BLaER1 treated with 17β-estradiol and CSF1 and Interleukin-3, amounts not matched to agents 10 nM and 100 nM (cell line): ENCODE results near the gene RICTOR.

Source experiments
- H3K27ac ChIP-seq, 11 experiments: shearing (Covaris generic); formaldehyde crosslinking; 2 replicates each; pipeline ENCODE4 v1.8.1; 2022
- H3K27me3 ChIP-seq, 11 experiments: shearing (Covaris generic); formaldehyde crosslinking; 2 replicates each; pipeline ENCODE4 v1.8.1; 2022
- H3K36me3 ChIP-seq, 11 experiments: shearing (Covaris generic); formaldehyde crosslinking; 2 replicates each; pipeline ENCODE4 v1.8.1; 2022
- H3K4me1 ChIP-seq, 10 experiments: shearing (Covaris generic); formaldehyde crosslinking; 2 replicates each; pipeline ENCODE4 v1.8.1; 2022
- H3K4me2 ChIP-seq, 11 experiments: shearing (Covaris generic); formaldehyde crosslinking; 2 replicates each; pipeline ENCODE4 v1.8.1; 2022
- H3K4me3 ChIP-seq, 10 experiments: shearing (Covaris generic); formaldehyde crosslinking; 2 replicates each; pipeline ENCODE4 v1.8.1; 2022
- H3K9ac ChIP-seq, 11 experiments: shearing (Covaris generic); formaldehyde crosslinking; 2 replicates each; pipeline ENCODE4 v1.8.1; 2022
- H3K9me3 ChIP-seq, 11 experiments: shearing (Covaris generic); formaldehyde crosslinking; replicated peaks in 1 of 11; 2 replicates each; pipeline ENCODE4 v1.8.1; 2022
- H4K20me1 ChIP-seq, 11 experiments: shearing (Covaris generic); formaldehyde crosslinking; 2 replicates each; pipeline ENCODE4 v1.8.1; 2022
- Cebpa-rat ChIP-seq, 11 experiments: shearing (Covaris generic); IDR thresholded peaks; 2 replicates each; pipeline ENCODE4 v1.8.1; 2022

The RICTOR gene

GRCh38 chr5:39074017-39074814 lies at the start of gene RICTOR:
RICTOR (minus strand) TSS chr5:39074399; CDS start chr5:39074377, 22 bp downstream.
- H3K4me1 ChIP-seq: peaks cover 26 to 45% (median 40%) of the 10 kb centered on the region in 10 experiments
- H3K27me3 ChIP-seq: no peaks in the 10 kb centered on the region
- H3K9me3 ChIP-seq: peaks cover 0 to 11% (median 5%) of the 10 kb centered on the region in 11 experiments; a peak in 11 of 22 replicates
- peak within 1 kb of the TSS; percentile 97 to 100 (median 99) for H3K27ac ChIP-seq
- H3K36me3 ChIP-seq: peaks cover 7 to 18% (median 12%) of the 10 kb centered on the region in 11 experiments; a peak in 20 of 22 replicates
- H3K4me2 ChIP-seq: peak within 1 kb of the TSS; percentile 81 to 94 (median 84)
- peak within 1 kb of the TSS; percentile 98 to 100 (median 99) for H3K9ac ChIP-seq
- peak within 1 kb of the TSS; percentile 78 to 99 (median 92) for H3K4me3 ChIP-seq
- TF ChIP-seq Cebpa-rat (IDR thresholded peaks at IDR 0.05): no peak
- peaks cover 10 to 41% (median 36%) of the 10 kb centered on the region in 11 experiments; a peak in 17 of 22 replicates for H4K20me1 ChIP-seq

- no peak for TF ChIP-seq Cebpa-rat (IDR thresholded peaks at IDR 0.05)
- no peak overlapping the region for H3K27ac ChIP-seq
- H4K20me1 ChIP-seq: peaks cover 0 to 9% (median 0%) of the 10 kb centered on the region in 11 experiments; a peak in 3 of 22 replicates
- no peaks in the 10 kb centered on the region for H3K9me3 ChIP-seq
- H3K9ac ChIP-seq: no peak overlapping the region
- H3K4me2 ChIP-seq: no peak overlapping the region
- no peak overlapping the region for H3K4me3 ChIP-seq
- peaks cover 0 to 97% (median 0%) of the 10 kb centered on the region in 11 experiments; a peak in 6 of 22 replicates for H3K36me3 ChIP-seq
- no peaks in the 10 kb centered on the region for H3K4me1 ChIP-seq
- no peaks in the 10 kb centered on the region for H3K27me3 ChIP-seq
These were observed 47.7 kb upstream of the RICTOR start for GRCh38 chr5:39121922-39122321.

- H3K27ac ChIP-seq: no peak overlapping the region
- H3K27me3 ChIP-seq: no peaks in the 10 kb centered on the region
- no peak for TF ChIP-seq Cebpa-rat (IDR thresholded peaks at IDR 0.05)
- peaks cover 0 to 97% (median 0%) of the 10 kb centered on the region in 11 experiments; a peak in 6 of 22 replicates for H3K36me3 ChIP-seq
- peaks cover 0 to 14% (median 0%) of the 10 kb centered on the region in 11 experiments; a peak in 3 of 22 replicates for H4K20me1 ChIP-seq
- no peaks in the 10 kb centered on the region for H3K9me3 ChIP-seq
- no peaks in the 10 kb centered on the region for H3K4me1 ChIP-seq
- H3K9ac ChIP-seq: no peak overlapping the region
- H3K4me2 ChIP-seq: no peak overlapping the region
- H3K4me3 ChIP-seq: no peak overlapping the region
These were observed 47.1 kb upstream of the RICTOR start for GRCh38 chr5:39121315-39121714.

- H3K4me3 ChIP-seq: no peak overlapping the region
- no peaks in the 10 kb centered on the region for H3K9me3 ChIP-seq
- H3K36me3 ChIP-seq: peaks cover 0 to 98% (median 0%) of the 10 kb centered on the region in 11 experiments; a peak in 6 of 22 replicates
- H3K27ac ChIP-seq: no peak overlapping the region
- TF ChIP-seq Cebpa-rat (IDR thresholded peaks at IDR 0.05): no peak
- no peak overlapping the region for H3K4me2 ChIP-seq
- H3K27me3 ChIP-seq: no peaks in the 10 kb centered on the region
- H4K20me1 ChIP-seq: peaks cover 0 to 26% (median 0%) of the 10 kb centered on the region in 11 experiments; a peak in 4 of 22 replicates
- no peaks in the 10 kb centered on the region for H3K4me1 ChIP-seq
- no peak overlapping the region for H3K9ac ChIP-seq
These were observed 45.8 kb upstream of the RICTOR start for GRCh38 chr5:39120052-39120420.

- peaks cover 0 to 98% (median 0%) of the 10 kb centered on the region in 11 experiments; a peak in 6 of 22 replicates for H3K36me3 ChIP-seq
- TF ChIP-seq Cebpa-rat (IDR thresholded peaks at IDR 0.05): no peak
- H3K27ac ChIP-seq: no peak overlapping the region
- H3K4me3 ChIP-seq: no peak overlapping the region
- H4K20me1 ChIP-seq: peaks cover 0 to 31% (median 0%) of the 10 kb centered on the region in 11 experiments; a peak in 4 of 22 replicates
- no peak overlapping the region for H3K4me2 ChIP-seq
- no peaks in the 10 kb centered on the region for H3K9me3 ChIP-seq
- H3K4me1 ChIP-seq: no peaks in the 10 kb centered on the region
- no peak overlapping the region for H3K9ac ChIP-seq
- no peaks in the 10 kb centered on the region for H3K27me3 ChIP-seq
These were observed 45.3 kb upstream of the RICTOR start for GRCh38 chr5:39119404-39120051.

- no peaks in the 10 kb centered on the region for H3K4me1 ChIP-seq
- no peaks in the 10 kb centered on the region for H3K9me3 ChIP-seq
- peaks cover 0 to 98% (median 0%) of the 10 kb centered on the region in 11 experiments; a peak in 6 of 22 replicates for H3K36me3 ChIP-seq
- peaks cover 0 to 38% (median 0%) of the 10 kb centered on the region in 11 experiments; a peak in 4 of 22 replicates for H4K20me1 ChIP-seq
- H3K27ac ChIP-seq: no peak overlapping the region
- H3K4me3 ChIP-seq: no peak overlapping the region
- no peaks in the 10 kb centered on the region for H3K27me3 ChIP-seq
- no peak for TF ChIP-seq Cebpa-rat (IDR thresholded peaks at IDR 0.05)
- H3K9ac ChIP-seq: no peak overlapping the region
- H3K4me2 ChIP-seq: no peak overlapping the region
These were observed 44.4 kb upstream of the RICTOR start for GRCh38 chr5:39118638-39119037.

- TF ChIP-seq Cebpa-rat (IDR thresholded peaks at IDR 0.05): no peak
- Histone ChIP-seq H3K4me2 (no peak overlapping the region), H3K4me3 (no peak overlapping the region), H3K27me3 (no peaks in the 10 kb centered on the region), H3K9me3 (no peaks in the 10 kb centered on the region), H3K4me1 (no peaks in the 10 kb centered on the region), H3K9ac (no peak overlapping the region), H3K36me3 (peaks cover 0 to 99% (median 0%) of the 10 kb centered on the region in 11 experiments; a peak in 6 of 22 replicates), H3K27ac (no peak overlapping the region), H4K20me1 (peaks cover 0 to 38% (median 0%) of the 10 kb centered on the region in 11 experiments; a peak in 4 of 22 replicates)
These were observed 43.2 kb upstream of the RICTOR start for GRCh38 chr5:39117401-39117800.

- H3K4me2 ChIP-seq: no peak overlapping the region
- no peaks in the 10 kb centered on the region for H3K9me3 ChIP-seq
- no peaks in the 10 kb centered on the region for H3K27me3 ChIP-seq
- H3K4me1 ChIP-seq: no peaks in the 10 kb centered on the region
- H3K36me3 ChIP-seq: peaks cover 0 to 99% (median 0%) of the 10 kb centered on the region in 11 experiments; a peak in 6 of 22 replicates
- peaks cover 0 to 38% (median 0%) of the 10 kb centered on the region in 11 experiments; a peak in 4 of 22 replicates for H4K20me1 ChIP-seq
- TF ChIP-seq Cebpa-rat (IDR thresholded peaks at IDR 0.05): no peak
- no peak overlapping the region for H3K9ac ChIP-seq
- no peak overlapping the region for H3K4me3 ChIP-seq
- H3K27ac ChIP-seq: no peak overlapping the region
These were observed 42.4 kb upstream of the RICTOR start for GRCh38 chr5:39116344-39117170.
